ENCODE results near the gene PDE6D. TPM values are rescaled to one million over a fixed set of nuclear protein-coding genes. Genes with fewer than 3 reads are reported as not detected.

Gene PDE6D
- total and polyA plus RNA-seq, 2 of the 13 experiments (the other 11 are each of a cell fraction or from before 2014, with no cell fraction given) = 14.1 to 23.2 TPM

DNA sequence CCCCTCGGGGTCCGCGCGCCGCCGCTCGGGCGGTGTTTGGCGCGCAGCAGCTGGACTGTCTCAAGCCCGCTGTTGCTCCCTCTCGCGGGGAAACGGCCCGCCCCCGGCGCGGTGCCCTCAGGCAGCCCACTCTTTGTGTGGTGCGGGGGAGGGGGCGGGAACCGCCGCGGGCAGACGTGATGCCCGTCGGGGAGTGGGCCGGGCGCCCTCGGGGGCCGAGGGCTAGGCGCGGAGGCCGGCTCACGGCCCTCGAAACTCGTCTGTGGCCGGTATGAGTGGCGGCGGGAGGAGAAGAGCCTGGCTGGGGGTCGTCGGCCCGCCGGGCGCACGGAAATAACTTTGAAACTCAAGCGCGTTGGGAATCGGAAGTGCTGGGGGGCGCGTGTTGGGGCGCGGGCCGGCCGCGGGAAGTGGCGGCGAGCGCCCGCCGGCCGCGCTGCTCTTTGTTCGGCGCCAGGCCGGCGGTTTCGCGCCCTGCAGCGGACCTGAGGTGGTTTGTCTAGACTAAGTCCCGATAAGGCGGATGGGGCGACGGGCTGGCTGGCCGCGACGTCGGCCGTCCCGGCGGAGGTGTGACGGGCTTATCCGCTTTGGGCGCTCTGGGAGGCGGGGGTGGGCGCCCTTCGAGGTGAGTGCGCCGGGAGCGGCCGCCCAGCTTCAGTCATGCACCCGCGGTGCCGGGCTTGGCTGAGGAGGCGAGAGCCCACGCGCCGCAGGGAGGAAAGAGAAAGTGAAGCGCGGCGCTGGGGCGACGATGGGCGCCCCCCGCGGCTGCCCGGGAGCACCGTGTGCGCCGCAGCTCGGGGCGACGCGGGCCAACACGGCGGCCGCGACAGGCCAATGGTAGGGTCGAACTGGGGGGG, 72.1 kb downstream of the PDE6D start (continued):
- TF ChIP-seq, protein P1, sequence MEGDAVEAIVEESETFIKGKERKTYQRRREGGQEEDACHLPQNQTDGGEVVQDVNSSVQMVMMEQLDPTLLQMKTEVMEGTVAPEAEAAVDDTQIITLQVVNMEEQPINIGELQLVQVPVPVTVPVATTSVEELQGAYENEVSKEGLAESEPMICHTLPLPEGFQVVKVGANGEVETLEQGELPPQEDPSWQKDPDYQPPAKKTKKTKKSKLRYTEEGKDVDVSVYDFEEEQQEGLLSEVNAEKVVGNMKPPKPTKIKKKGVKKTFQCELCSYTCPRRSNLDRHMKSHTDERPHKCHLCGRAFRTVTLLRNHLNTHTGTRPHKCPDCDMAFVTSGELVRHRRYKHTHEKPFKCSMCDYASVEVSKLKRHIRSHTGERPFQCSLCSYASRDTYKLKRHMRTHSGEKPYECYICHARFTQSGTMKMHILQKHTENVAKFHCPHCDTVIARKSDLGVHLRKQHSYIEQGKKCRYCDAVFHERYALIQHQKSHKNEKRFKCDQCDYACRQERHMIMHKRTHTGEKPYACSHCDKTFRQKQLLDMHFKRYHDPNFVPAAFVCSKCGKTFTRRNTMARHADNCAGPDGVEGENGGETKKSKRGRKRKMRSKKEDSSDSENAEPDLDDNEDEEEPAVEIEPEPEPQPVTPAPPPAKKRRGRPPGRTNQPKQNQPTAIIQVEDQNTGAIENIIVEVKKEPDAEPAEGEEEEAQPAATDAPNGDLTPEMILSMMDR (CRISPR knock-in tag; IDR thresholded peaks at IDR 0.05) = peak; percentile 35; the same call in 1 of the 2 replicates
- TF ChIP-seq, protein P2, sequence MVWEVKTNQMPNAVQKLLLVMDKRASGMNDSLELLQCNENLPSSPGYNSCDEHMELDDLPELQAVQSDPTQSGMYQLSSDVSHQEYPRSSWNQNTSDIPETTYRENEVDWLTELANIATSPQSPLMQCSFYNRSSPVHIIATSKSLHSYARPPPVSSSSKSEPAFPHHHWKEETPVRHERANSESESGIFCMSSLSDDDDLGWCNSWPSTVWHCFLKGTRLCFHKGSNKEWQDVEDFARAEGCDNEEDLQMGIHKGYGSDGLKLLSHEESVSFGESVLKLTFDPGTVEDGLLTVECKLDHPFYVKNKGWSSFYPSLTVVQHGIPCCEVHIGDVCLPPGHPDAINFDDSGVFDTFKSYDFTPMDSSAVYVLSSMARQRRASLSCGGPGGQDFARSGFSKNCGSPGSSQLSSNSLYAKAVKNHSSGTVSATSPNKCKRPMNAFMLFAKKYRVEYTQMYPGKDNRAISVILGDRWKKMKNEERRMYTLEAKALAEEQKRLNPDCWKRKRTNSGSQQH (CRISPR knock-in tag; IDR thresholded peaks at IDR 0.05; ENCODE audit: low read depth) = peak; percentile 74; the same call in 1 of the 2 replicates
- TF ChIP-seq YY1 (IDR thresholded peaks at IDR 0.05; ENCODE audit: insufficient read depth, insufficient replicate concordance, low read depth, low read length) (peak; percentile 30), SMAD1 (CRISPR knock-in tag; IDR thresholded peaks at IDR 0.05; ENCODE audit: borderline replicate concordance, low read depth) (no peak), RAD51 (IDR thresholded peaks at IDR 0.05; ENCODE audit: borderline replicate concordance) (no peak), SIN3B (IDR thresholded peaks at IDR 0.05; ENCODE audit: low read length) (0 out of 2 replicates have a peak, but pooled peaks have one; percentile 15), ZBTB8A (CRISPR knock-in tag; IDR thresholded peaks at IDR 0.05; ENCODE audit: borderline replicate concordance, low read depth) (no peak), LCORL (IDR thresholded peaks at IDR 0.05) (no peak), LCORL (CRISPR knock-in tag; IDR thresholded peaks at IDR 0.05) (no peak; the same call in 1 of the 2 replicates), ZNF850 (CRISPR knock-in tag; conservative IDR thresholded peaks at IDR 0.05) (no peak), SPEN (CRISPR knock-in tag; IDR thresholded peaks at IDR 0.05; ENCODE audit: low read depth) (no peak), MEIS1 (CRISPR knock-in tag; IDR thresholded peaks at IDR 0.05; ENCODE audit: borderline replicate concordance) (no peak), ZNF546 (CRISPR knock-in tag; conservative IDR thresholded peaks at IDR 0.05) (no peak; the same call in 1 of the 2 replicates), ATAD3A (CRISPR knock-in tag; IDR thresholded peaks at IDR 0.05) (no peak), RELA (CRISPR knock-in tag; IDR thresholded peaks at IDR 0.05) (no peak), HDAC6 (IDR thresholded peaks at IDR 0.05; ENCODE audit: low read depth, low read length) (peak; percentile 23; the same call in 1 of the 2 replicates), ZNF256 (CRISPR knock-in tag; conservative IDR thresholded peaks at IDR 0.05) (no peak), ZNF225 (CRISPR knock-in tag; IDR thresholded peaks at IDR 0.05) (no peak), EZH2 (conservative IDR thresholded peaks at IDR 0.05; ENCODE audit: low read depth, low read length) (no peak), ASH2L (IDR thresholded peaks at IDR 0.05; ENCODE audit: insufficient read length, low read depth, low read length) (peak; percentile 34)
- TF ChIP-seq, protein P3, sequence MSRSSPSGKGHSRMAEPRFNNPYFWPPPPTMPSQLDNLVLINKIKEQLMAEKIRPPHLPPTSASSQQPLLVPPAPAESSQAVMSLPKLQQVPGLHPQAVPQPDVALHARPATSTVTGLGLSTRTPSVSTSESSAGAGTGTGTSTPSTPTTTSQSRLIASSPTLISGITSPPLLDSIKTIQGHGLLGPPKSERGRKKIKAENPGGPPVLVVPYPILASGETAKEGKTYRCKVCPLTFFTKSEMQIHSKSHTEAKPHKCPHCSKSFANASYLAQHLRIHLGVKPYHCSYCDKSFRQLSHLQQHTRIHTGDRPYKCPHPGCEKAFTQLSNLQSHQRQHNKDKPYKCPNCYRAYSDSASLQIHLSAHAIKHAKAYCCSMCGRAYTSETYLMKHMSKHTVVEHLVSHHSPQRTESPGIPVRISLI (CRISPR knock-in tag; IDR thresholded peaks at IDR 0.05; ENCODE audit: borderline replicate concordance) = no peak
- TF ChIP-seq, protein P4, sequence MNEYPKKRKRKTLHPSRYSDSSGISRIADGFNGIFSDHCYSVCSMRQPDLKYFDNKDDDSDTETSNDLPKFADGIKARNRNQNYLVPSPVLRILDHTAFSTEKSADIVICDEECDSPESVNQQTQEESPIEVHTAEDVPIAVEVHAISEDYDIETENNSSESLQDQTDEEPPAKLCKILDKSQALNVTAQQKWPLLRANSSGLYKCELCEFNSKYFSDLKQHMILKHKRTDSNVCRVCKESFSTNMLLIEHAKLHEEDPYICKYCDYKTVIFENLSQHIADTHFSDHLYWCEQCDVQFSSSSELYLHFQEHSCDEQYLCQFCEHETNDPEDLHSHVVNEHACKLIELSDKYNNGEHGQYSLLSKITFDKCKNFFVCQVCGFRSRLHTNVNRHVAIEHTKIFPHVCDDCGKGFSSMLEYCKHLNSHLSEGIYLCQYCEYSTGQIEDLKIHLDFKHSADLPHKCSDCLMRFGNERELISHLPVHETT (CRISPR knock-in tag; conservative IDR thresholded peaks at IDR 0.05) = no peak
- TF ChIP-seq, protein P5, sequence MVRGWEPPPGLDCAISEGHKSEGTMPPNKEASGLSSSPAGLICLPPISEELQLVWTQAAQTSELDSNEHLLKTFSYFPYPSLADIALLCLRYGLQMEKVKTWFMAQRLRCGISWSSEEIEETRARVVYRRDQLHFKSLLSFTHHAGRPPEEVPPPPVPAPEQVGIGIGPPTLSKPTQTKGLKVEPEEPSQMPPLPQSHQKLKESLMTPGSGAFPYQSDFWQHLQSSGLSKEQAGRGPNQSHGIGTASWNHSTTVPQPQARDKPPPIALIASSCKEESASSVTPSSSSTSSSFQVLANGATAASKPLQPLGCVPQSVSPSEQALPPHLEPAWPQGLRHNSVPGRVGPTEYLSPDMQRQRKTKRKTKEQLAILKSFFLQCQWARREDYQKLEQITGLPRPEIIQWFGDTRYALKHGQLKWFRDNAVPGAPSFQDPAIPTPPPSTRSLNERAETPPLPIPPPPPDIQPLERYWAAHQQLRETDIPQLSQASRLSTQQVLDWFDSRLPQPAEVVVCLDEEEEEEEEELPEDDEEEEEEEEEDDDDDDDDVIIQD (CRISPR knock-in tag; IDR thresholded peaks at IDR 0.05; ENCODE audit: low read depth) = no peak
